ENCODE measurements around the gene AADACL3. TPM values are rescaled to one million over a fixed set of nuclear protein-coding genes. Genes with fewer than 3 reads are reported as not detected.

Gene AADACL3
- total RNA-seq, 4 donors from 2014 or later: not detected

DNA sequence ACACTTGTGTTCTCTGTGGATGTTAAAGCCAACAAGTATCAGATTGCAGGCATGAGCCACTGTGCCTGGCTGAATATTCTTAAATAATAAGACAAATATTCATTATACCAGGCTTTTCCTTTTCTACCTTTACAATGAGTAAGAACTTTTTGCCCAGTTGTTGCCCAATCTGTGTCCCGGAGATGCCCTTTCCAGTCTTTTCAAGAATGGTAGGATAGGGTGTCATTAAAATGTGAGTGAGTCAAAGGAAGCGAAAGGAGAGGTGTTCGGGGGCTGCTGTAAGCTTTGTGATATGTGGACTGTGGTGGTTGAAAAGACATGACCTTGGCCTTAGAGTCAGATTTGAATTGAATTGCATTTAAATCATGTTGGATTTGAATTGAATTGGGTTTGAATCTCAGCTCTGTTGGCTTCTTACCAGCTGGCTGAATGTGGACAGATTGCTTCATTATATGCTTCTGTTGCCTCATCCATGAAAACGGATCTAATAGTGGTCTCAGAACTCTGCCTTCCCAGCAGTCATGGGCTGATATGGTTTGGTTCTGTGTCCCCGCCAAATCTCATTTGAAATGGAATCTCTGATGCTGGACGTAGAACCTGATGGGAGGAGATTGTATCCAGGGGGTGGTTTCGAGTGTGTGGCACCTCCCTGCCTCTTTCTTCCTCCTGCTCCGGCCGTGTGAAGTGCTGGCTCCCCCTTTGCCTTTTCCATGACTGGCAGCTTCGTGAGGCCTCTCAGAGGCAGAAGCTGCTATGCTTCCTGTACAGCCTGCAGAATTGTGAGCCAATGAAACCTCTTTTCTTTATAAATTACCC, 22.7 kb upstream of the AADACL3 start:
- Histone ChIP-seq H3K27ac (replicated peaks in 1 of 4) (no peak overlapping the region), H3K27me3 (no peaks in the 10 kb centered on the region), H3K4me1 (no peaks in the 10 kb centered on the region), H3K9me3 (no peaks in the 10 kb centered on the region), H3K4me3 (no peak overlapping the region), H3K36me3 (no peaks in the 10 kb centered on the region)
- intact Hi-C loops (cut with DNase I): no loop called here
- no peak for TF ChIP-seq POLR2A (IDR thresholded peaks at IDR 0.05; ENCODE audit: low read depth)
- no peak for TF ChIP-seq POLR2AphosphoS5 (IDR thresholded peaks at IDR 0.05)
- TF ChIP-seq, protein P1, sequence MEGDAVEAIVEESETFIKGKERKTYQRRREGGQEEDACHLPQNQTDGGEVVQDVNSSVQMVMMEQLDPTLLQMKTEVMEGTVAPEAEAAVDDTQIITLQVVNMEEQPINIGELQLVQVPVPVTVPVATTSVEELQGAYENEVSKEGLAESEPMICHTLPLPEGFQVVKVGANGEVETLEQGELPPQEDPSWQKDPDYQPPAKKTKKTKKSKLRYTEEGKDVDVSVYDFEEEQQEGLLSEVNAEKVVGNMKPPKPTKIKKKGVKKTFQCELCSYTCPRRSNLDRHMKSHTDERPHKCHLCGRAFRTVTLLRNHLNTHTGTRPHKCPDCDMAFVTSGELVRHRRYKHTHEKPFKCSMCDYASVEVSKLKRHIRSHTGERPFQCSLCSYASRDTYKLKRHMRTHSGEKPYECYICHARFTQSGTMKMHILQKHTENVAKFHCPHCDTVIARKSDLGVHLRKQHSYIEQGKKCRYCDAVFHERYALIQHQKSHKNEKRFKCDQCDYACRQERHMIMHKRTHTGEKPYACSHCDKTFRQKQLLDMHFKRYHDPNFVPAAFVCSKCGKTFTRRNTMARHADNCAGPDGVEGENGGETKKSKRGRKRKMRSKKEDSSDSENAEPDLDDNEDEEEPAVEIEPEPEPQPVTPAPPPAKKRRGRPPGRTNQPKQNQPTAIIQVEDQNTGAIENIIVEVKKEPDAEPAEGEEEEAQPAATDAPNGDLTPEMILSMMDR (IDR thresholded peaks at IDR 0.05): no peak
- no peak for TF ChIP-seq EP300 (IDR thresholded peaks at IDR 0.05)
- 64% methylated on average over 10 of the region's 10 CpGs for WGBS
- no peak for DNase-seq (ENCODE audit: extremely low spot score)

DNA sequence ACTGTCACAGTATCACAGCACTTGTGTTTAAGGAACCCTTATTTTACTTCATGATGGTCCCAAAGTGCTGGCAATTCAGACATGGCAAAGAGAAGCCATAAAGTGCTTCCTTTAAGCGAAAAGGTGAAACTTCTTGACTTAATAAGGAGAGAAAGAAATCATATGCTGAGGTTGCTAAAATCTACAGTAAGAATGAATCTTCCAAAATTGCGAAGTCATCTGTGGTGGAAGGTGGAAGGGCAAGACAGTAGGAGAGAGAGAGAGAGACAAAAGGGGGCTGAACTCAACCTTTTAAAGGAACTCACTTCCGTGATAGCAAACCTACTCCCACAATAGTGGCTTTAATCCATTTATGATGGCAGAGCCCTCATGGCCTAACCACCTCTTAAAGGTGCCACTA, 19.3 kb upstream of the AADACL3 start:
- TF ChIP-seq EP300 (IDR thresholded peaks at IDR 0.05): no peak
- TF ChIP-seq, protein P1 (IDR thresholded peaks at IDR 0.05): no peak
- TF ChIP-seq POLR2A (IDR thresholded peaks at IDR 0.05; ENCODE audit: low read depth): no peak
- TF ChIP-seq POLR2AphosphoS5 (IDR thresholded peaks at IDR 0.05): no peak
- no peaks in the 10 kb centered on the region for H3K27me3 ChIP-seq
- H3K27ac ChIP-seq (replicated peaks in 1 of 4): no peak overlapping the region
- 86% methylated on average over 3 of the region's 3 CpGs for whole genome bisulfite sequencing
- no peaks in the 10 kb centered on the region for H3K4me1 ChIP-seq
- DNase-seq (ENCODE audit: extremely low spot score): no peak
- intact Hi-C loops (cut with DNase I): no loop called here
- H3K36me3 ChIP-seq: no peaks in the 10 kb centered on the region
- H3K4me3 ChIP-seq: no peak overlapping the region
- H3K9me3 ChIP-seq: peaks cover 0 to 6% (median 0%) of the 10 kb centered on the region in 4 donors

DNA sequence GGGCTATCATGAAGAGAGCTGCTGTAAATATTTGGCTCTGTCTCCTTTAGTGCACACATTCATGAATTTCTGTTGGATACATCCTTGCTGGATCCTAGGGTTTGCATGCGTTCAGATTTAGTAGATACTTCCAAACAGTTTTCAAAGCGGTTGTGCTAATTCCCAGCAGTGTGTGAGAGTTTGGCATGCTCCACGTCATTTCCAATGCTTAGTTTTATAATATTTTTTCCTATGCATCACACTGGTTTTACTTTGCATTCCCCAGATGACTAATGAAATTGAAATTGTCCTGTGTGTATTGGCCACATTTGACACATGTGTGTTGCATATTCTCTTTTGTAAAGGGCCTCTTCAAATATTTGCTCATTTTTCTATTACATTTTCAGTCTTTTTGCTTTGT, 18.5 kb upstream of the AADACL3 start:
- intact Hi-C loops (cut with DNase I): no loop called here
- Histone ChIP-seq H3K36me3 (no peaks in the 10 kb centered on the region), H3K27me3 (no peaks in the 10 kb centered on the region), H3K4me3 (no peak overlapping the region), H3K4me1 (no peaks in the 10 kb centered on the region), H3K27ac (replicated peaks in 1 of 4) (no peak overlapping the region), H3K9me3 (peaks cover 0 to 6% (median 0%) of the 10 kb centered on the region in 4 donors)
- no peak for DNase-seq (ENCODE audit: extremely low spot score)
- TF ChIP-seq POLR2AphosphoS5 (IDR thresholded peaks at IDR 0.05): no peak
- TF ChIP-seq, protein P1 (IDR thresholded peaks at IDR 0.05): no peak
- no peak for TF ChIP-seq EP300 (IDR thresholded peaks at IDR 0.05)
- TF ChIP-seq POLR2A (IDR thresholded peaks at IDR 0.05; ENCODE audit: low read depth): no peak
- WGBS: 61% methylated on average over 3 of the region's 3 CpGs

DNA sequence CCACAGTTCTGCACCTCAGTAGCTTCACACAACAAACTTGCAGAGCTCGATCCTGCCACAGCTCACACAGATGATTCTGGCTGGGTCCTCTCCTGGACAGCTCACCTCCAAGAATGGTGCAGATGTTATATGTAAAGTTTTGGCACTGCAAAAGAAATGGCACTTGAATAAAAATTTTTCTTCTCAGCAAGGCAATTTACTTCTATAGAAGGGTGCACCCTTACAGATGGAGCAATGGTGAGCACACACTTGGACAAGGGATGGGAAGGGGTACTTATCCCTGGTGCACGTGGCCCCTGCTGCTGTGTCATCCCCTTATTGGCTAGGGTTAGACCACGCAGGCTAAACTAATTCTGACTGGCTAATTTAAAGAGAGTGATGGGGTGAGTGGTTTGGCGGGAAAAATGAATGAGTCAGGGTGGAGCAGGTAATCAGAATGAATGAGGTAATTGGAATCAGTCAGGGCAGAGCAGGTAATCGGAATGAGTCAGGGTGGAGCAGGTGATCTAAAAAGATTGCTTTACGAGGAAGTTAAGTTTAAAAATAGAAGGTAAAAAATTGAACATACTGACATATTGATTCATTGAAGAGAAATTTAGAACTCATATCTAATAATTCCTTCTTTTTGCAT, 12.0 kb upstream of the AADACL3 start:
- H3K27me3 ChIP-seq: no peaks in the 10 kb centered on the region
- no peaks in the 10 kb centered on the region for H3K4me1 ChIP-seq
- peaks cover 0 to 24% (median 17%) of the 10 kb centered on the region in 4 donors for H3K9me3 ChIP-seq
- no peak overlapping the region for H3K27ac ChIP-seq (replicated peaks in 1 of 4)
- H3K36me3 ChIP-seq: no peaks in the 10 kb centered on the region
- no peak for TF ChIP-seq EP300 (IDR thresholded peaks at IDR 0.05)
- no peak for TF ChIP-seq POLR2A (IDR thresholded peaks at IDR 0.05; ENCODE audit: low read depth)
- TF ChIP-seq POLR2AphosphoS5 (IDR thresholded peaks at IDR 0.05): no peak
- TF ChIP-seq, protein P1 (IDR thresholded peaks at IDR 0.05): no peak
- no peak overlapping the region for H3K4me3 ChIP-seq
- WGBS: 70% methylated on average over 6 of the region's 6 CpGs
- intact Hi-C loops (cut with DNase I): no loop called here
- no peak for DNase-seq (ENCODE audit: extremely low spot score)
